Neural cell (in vitro differentiated cells): Measurements from ENCODE around the gene SLC19A1. TPM values are rescaled to one million over a fixed set of nuclear protein-coding genes. Genes with fewer than 3 reads are reported as not detected.

ENCODE experiments used
- H2AFZ ChIP-seq: fragments of 200-600, 300-800 bp; sonication (generic), shearing (Covaris generic); 2 replicates; pipeline ENCODE4 v1.6.0; 2014; ENCODE audit warnings: low read depth, mild to moderate bottlenecking, antibody characterized with exemption, low read length, moderate library complexity
- H3F3A ChIP-seq: fragments of 200-600 bp; shearing (Covaris generic); 2 replicates; pipeline ENCODE4 v1.6.1; 2016; ENCODE audit warnings: mild to moderate bottlenecking, moderate library complexity, mixed read lengths, antibody characterized with exemption, low read length; ENCODE audit not compliant: insufficient read depth, poor library complexity, severe bottlenecking
- H3K27ac ChIP-seq: fragments of 200-600, 300-800 bp; sonication (generic), shearing (Covaris generic); 2 replicates; pipeline ENCODE4 v1.5.1; 2014; ENCODE audit warnings: mild to moderate bottlenecking, low read length, moderate library complexity
- H3K27me3 ChIP-seq: fragments of 300-800, 200-600 bp; sonication (generic), shearing (Covaris generic); 2 replicates; pipeline ENCODE4 v1.6.0; 2014; ENCODE audit warnings: mild to moderate bottlenecking, low read depth, low read length, moderate library complexity; ENCODE audit not compliant: insufficient read depth
- H3K36me3 ChIP-seq: fragments of 300-800, 200-600 bp; sonication (generic), shearing (Covaris generic); 2 replicates; pipeline ENCODE4 v1.5.1; 2014; ENCODE audit warnings: mild to moderate bottlenecking, antibody characterized with exemption, low read length, moderate library complexity; ENCODE audit not compliant: insufficient read depth
- H3K4me2 ChIP-seq: fragments of 300-800, 200-600 bp; sonication (generic), shearing (Covaris generic); 2 replicates; pipeline ENCODE4 v1.6.0; 2014; ENCODE audit warnings: mild to moderate bottlenecking, low read length
- H3K4me3 ChIP-seq: fragments of 300-800, 200-600 bp; sonication (generic), shearing (Covaris generic); 2 replicates; pipeline ENCODE4 v1.5.1; 2014; ENCODE audit warnings: mild to moderate bottlenecking, low read length, moderate library complexity
- H3K79me2 ChIP-seq: fragments of 200-600 bp; shearing (Covaris generic); replicated peaks from 2 replicates; pipeline ENCODE4 v1.6.0; 2014; ENCODE audit warnings: mild to moderate bottlenecking, low read length, moderate library complexity; ENCODE audit not compliant: insufficient read depth
- H3K9ac ChIP-seq: fragments of 300-800, 200-600 bp; sonication (generic), shearing (Covaris generic); 2 replicates; pipeline ENCODE4 v1.6.1; 2016; ENCODE audit warnings: mild to moderate bottlenecking, low read length, mixed read lengths
- H3K9me2 ChIP-seq: fragments of 200-600 bp; shearing (Covaris generic); 2 replicates; pipeline ENCODE4 v1.6.1; 2016; ENCODE audit warnings: mild to moderate bottlenecking, low read length, mixed read lengths; ENCODE audit not compliant: insufficient read depth
- H3K9me3 ChIP-seq: fragments of 200-600, 300-800 bp; sonication (generic), shearing (Covaris generic); 2 replicates; pipeline ENCODE4 v1.6.1; 2016; ENCODE audit warnings: mild to moderate bottlenecking, mixed run types, low read length, moderate library complexity, mixed read lengths
- H4K20me1 ChIP-seq: fragments of 200-600 bp; shearing (Covaris generic); 2 replicates; pipeline ENCODE4 v1.6.1; 2016; ENCODE audit warnings: mild to moderate bottlenecking, mixed run types; ENCODE audit not compliant: insufficient read depth
- CTCF ChIP-seq: fragments of 450-650 bp; IDR thresholded peaks from 2 replicates; pipeline ENCODE4 v1.5.1; 2014; ENCODE audit warnings: antibody characterized with exemption, mild to moderate bottlenecking, moderate library complexity; ENCODE audit not compliant: poor library complexity, severe bottlenecking
- EP300 ChIP-seq: fragments of 450-650 bp; conservative IDR thresholded peaks from 2 replicates; pipeline ENCODE4 v1.6.1; 2014; ENCODE audit warnings: antibody characterized with exemption, mild to moderate bottlenecking, moderate library complexity; ENCODE audit not compliant: poor library complexity, severe bottlenecking
- EZH2 ChIP-seq: fragments of 200-600, 300-800 bp; shearing (Covaris generic), sonication (generic); IDR thresholded peaks from 2 replicates; pipeline ENCODE4 v1.6.1; 2014; ENCODE audit warnings: antibody characterized with exemption, low read length, borderline replicate concordance, mild to moderate bottlenecking; ENCODE audit not compliant: insufficient read depth, poor library complexity, severe bottlenecking
- MXI1 ChIP-seq: fragments of 450-650 bp; conservative IDR thresholded peaks from 2 replicates; pipeline ENCODE4 v1.6.1; 2014; ENCODE audit warnings: antibody characterized with exemption, mild to moderate bottlenecking; ENCODE audit not compliant: poor library complexity, severe bottlenecking
- POLR2AphosphoS5 ChIP-seq: IDR thresholded peaks from 2 replicates; pipeline ENCODE4 v1.6.1; 2012
- RAD21 ChIP-seq: fragments of 450-650 bp; conservative IDR thresholded peaks from 2 replicates; pipeline ENCODE4 v1.6.1; 2014; ENCODE audit warnings: antibody characterized with exemption, mild to moderate bottlenecking, moderate library complexity
- REST ChIP-seq: IDR thresholded peaks from 2 replicates; pipeline ENCODE4 v1.6.1; 2012; ENCODE audit warnings: borderline replicate concordance
- SMC3 ChIP-seq: fragments of 450-650 bp; conservative IDR thresholded peaks from 2 replicates; pipeline ENCODE4 v1.6.1; 2014; ENCODE audit warnings: antibody characterized with exemption, mild to moderate bottlenecking, moderate library complexity; ENCODE audit not compliant: poor library complexity
- TAF1 ChIP-seq: IDR thresholded peaks from 2 replicates; pipeline ENCODE4 v1.6.1; 2012; ENCODE audit warnings: low read depth
- polyA plus RNA-seq: library from polyadenylated mRNA; depleted of rRNA; stranded (reverse); fragments of >200 nt; gene quantifications from 2 replicates; pipeline ENCODE4 v1.2.3, GENCODE V29; 2014

Gene SLC19A1
- polyA plus RNA-seq, 1 donor from 2014 or later, result 2.9 TPM

GRCh38 chr21:45497846-45498645, 44.2 kb downstream of the SLC19A1 start:
- no peak overlapping the region for H3K9ac ChIP-seq
- no peak for TF ChIP-seq EP300
- TF ChIP-seq SMC3, result no peak
- TF ChIP-seq MXI1, result no peak
- no peaks in the 10 kb centered on the region for H3K36me3 ChIP-seq
- no peaks in the 10 kb centered on the region for H3F3A ChIP-seq
- no peaks in the 10 kb centered on the region for H3K9me2 ChIP-seq
- no peak overlapping the region for H2AFZ ChIP-seq
- H3K27me3 ChIP-seq, result no peaks in the 10 kb centered on the region
- H3K27ac ChIP-seq, result no peak overlapping the region
- no peaks in the 10 kb centered on the region for H3K79me2 ChIP-seq
- H4K20me1 ChIP-seq, result no peaks in the 10 kb centered on the region
- no peak overlapping the region for H3K4me2 ChIP-seq
- no peaks in the 10 kb centered on the region for H3K9me3 ChIP-seq
- H3K4me3 ChIP-seq, result no peak overlapping the region

- Histone ChIP-seq H3K27ac (no peak overlapping the region), H2AFZ (no peak overlapping the region), H3K9me2 (no peaks in the 10 kb centered on the region), H3K4me3 (no peak overlapping the region), H3K9me3 (no peaks in the 10 kb centered on the region), H3K27me3 (no peaks in the 10 kb centered on the region), H3K4me2 (no peak overlapping the region), H4K20me1 (no peaks in the 10 kb centered on the region), H3K9ac (no peak overlapping the region), H3K79me2 (no peaks in the 10 kb centered on the region), H3F3A (no peaks in the 10 kb centered on the region), H3K36me3 (no peaks in the 10 kb centered on the region)
- TF ChIP-seq POLR2AphosphoS5, result no peak
- no peak for TF ChIP-seq CTCF
- no peak for TF ChIP-seq REST
- TF ChIP-seq EP300, result no peak
- no peak for TF ChIP-seq RAD21
- no peak for TF ChIP-seq SMC3
- no peak for TF ChIP-seq EZH2
- no peak for TF ChIP-seq TAF1
- TF ChIP-seq MXI1, result no peak
These were observed 45.0 kb downstream of the SLC19A1 start for GRCh38 chr21:45496968-45497845.
